ENCODE measurements around the gene PCDHA4.

DNA sequence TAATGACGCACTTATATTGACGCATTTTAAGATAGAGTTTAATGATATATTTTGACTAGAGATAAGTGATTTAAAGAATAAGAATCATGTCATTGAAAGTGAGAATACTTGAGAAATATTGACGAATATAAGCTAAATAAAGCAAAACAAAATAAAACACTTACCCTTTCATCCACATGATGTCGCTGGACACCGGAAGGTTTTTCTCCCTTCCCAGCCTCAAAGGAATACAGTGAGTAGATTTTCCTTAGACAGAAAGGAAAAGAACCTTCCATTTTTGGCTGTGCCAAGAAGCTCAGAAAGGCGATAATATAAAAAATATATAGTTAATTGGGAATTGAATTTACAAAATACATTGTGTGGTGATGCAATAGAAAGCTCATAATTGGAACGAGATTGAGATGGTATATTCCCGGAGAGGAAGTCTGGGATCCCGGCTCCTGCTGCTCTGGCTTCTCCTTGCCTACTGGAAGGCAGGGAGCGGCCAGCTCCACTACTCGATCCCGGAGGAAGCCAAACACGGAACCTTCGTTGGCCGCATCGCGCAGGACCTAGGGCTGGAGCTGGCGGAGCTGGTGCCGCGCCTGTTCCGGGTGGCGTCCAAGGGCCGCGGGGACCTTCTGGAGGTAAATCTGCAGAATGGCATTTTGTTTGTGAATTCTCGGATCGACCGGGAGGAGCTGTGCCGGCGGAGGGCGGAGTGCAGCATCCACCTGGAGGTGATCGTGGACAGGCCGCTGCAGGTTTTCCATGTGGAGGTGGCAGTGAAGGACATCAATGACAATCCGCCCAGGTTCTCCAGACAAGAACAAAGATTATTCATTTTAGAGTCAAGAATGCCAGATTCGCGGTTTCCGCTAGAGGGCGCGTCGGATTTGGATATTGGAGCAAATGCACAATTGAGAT, 14.8 kb downstream of the PCDHA4 start, which contains the start of gene PCDHA5:
- TF ChIP-seq CTCF (IDR thresholded peaks at IDR 0.05), result peak in 1 of 4 experiments; percentile 27
- no peak for TF ChIP-seq POLR2A (IDR thresholded peaks at IDR 0.05)
- no peak for TF ChIP-seq POLR2AphosphoS5 (IDR thresholded peaks at IDR 0.05)
